NB4 (cell line): ENCODE results near the gene C2orf78.

Experiments
- CTCF ChIP-seq: IDR thresholded peaks from one replicate; pipeline ENCODE4 v1.5.1; 2012; ENCODE audit warnings: low read depth, low read length
- MAX ChIP-seq: IDR thresholded peaks from 2 replicates; pipeline ENCODE4 v1.6.1; 2011; ENCODE audit warnings: low read depth, low read length
- MYC ChIP-seq: IDR thresholded peaks from 2 replicates; pipeline ENCODE4 v1.6.1; 2011; ENCODE audit warnings: low read depth, low read length
- POLR2A ChIP-seq: IDR thresholded peaks from 2 replicates; pipeline ENCODE4 v1.6.1; 2011; ENCODE audit warnings: mild to moderate bottlenecking; ENCODE audit not compliant: insufficient read length; ENCODE audit errors: extremely low read depth

GRCh38 chr2:73779467-73780236 lies 4.3 kb upstream of the C2orf78 start, which contains the start of gene DUSP11:
- TF ChIP-seq MAX (peak; percentile 95), CTCF (peak; percentile 92), POLR2A (peak; percentile 88), MYC (peak; percentile 97)
